NCI-H69 (cell line): ENCODE results near the gene CADM3.

Experiments used
- DNase-seq: peaks from one replicate; lab custom pipeline; 2025; lab: John Stamatoyannopoulos, UW

Gene CADM3

GRCh38 chr1:159207080-159207479, 35.7 kb downstream of the CADM3 start:
- no peak for DNase-seq

GRCh38 chr1:159207774-159208173, 36.4 kb downstream of the CADM3 start:
- DNase-seq: no peak

GRCh38 chr1:159208175-159208825, 36.9 kb downstream of the CADM3 start:
- DNase-seq: no peak

GRCh38 chr1:159209061-159209460, 37.6 kb downstream of the CADM3 start:
- DNase-seq: no peak

- peak; percentile 46 for DNase-seq
Observed at GRCh38 chr1:159211331-159212136, 40.1 kb downstream of the CADM3 start.

GRCh38 chr1:159212596-159212995, 41.2 kb downstream of the CADM3 start:
- no peak for DNase-seq

GRCh38 chr1:159214149-159214760, 42.8 kb downstream of the CADM3 start:
- DNase-seq: peak; percentile 35

GRCh38 chr1:159218649-159219636, 47.5 kb downstream of the CADM3 start:
- DNase-seq: no peak

GRCh38 chr1:159222075-159222865, 50.9 kb downstream of the CADM3 start:
- no peak for DNase-seq

GRCh38 chr1:159223004-159223403, 51.6 kb downstream of the CADM3 start:
- DNase-seq: no peak

- no peak for DNase-seq
Observed at GRCh38 chr1:159228554-159228953, 57.1 kb downstream of the CADM3 start.

- DNase-seq: no peak
Observed at GRCh38 chr1:159229260-159229885, 58.0 kb downstream of the CADM3 start.

- DNase-seq: no peak
Observed at GRCh38 chr1:159229896-159230295, 58.5 kb downstream of the CADM3 start.

GRCh38 chr1:159239551-159240220, 68.3 kb downstream of the CADM3 start:
- no peak for DNase-seq

GRCh38 chr1:159247266-159247665, 75.9 kb downstream of the CADM3 start:
- no peak for DNase-seq

- DNase-seq: no peak
Observed at GRCh38 chr1:159248311-159248710, 76.9 kb downstream of the CADM3 start.

GRCh38 chr1:159250638-159251216, 79.3 kb downstream of the CADM3 start:
- no peak for DNase-seq
